Hepatocyte (in vitro differentiated cells): ENCODE results near the gene CLMP.

ENCODE experiments used
- EZH2 ChIP-seq: fragments of 200-600 bp; sonication (generic); IDR thresholded peaks from 2 replicates; pipeline ENCODE4 v1.6.1; 2016; ENCODE audit warnings: antibody characterized with exemption, mild to moderate bottlenecking, borderline replicate concordance
- EZH2phosphoT487 ChIP-seq: fragments of 200-600 bp; sonication (generic); IDR thresholded peaks from one replicate; pipeline ENCODE4 v1.6.1; 2018; ENCODE audit warnings: antibody characterized with exemption, mild to moderate bottlenecking, low read depth, moderate library complexity; ENCODE audit not compliant: unreplicated experiment, severe bottlenecking
- TF ChIP-seq, protein P1 (sequence below): fragments of 200-600 bp; sonication (generic); IDR thresholded peaks from 2 replicates; pipeline ENCODE4 v1.5.1; 2016; ENCODE audit warnings: antibody characterized with exemption, mild to moderate bottlenecking; ENCODE audit not compliant: poor library complexity

DNA sequence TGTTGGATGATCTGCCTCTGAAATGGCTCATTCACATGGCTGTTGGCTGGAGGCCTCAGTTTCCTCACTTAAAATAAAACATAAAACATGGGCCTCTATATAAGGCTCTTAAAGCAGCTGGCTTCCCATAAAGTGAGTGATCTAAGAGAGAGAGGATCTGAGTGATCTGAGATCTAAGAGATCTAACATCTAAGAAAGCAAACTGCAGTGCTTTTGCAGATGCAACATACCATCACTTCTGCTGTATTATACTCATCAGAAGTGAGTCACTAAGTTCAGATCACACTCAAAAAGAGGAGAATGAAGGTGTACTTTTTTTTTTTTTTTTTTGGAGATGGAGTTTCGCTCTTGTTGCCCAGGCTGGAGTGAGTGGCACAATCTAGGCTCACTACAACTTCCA, 115.0 kb downstream of the CLMP start:
- TF ChIP-seq, protein P1, sequence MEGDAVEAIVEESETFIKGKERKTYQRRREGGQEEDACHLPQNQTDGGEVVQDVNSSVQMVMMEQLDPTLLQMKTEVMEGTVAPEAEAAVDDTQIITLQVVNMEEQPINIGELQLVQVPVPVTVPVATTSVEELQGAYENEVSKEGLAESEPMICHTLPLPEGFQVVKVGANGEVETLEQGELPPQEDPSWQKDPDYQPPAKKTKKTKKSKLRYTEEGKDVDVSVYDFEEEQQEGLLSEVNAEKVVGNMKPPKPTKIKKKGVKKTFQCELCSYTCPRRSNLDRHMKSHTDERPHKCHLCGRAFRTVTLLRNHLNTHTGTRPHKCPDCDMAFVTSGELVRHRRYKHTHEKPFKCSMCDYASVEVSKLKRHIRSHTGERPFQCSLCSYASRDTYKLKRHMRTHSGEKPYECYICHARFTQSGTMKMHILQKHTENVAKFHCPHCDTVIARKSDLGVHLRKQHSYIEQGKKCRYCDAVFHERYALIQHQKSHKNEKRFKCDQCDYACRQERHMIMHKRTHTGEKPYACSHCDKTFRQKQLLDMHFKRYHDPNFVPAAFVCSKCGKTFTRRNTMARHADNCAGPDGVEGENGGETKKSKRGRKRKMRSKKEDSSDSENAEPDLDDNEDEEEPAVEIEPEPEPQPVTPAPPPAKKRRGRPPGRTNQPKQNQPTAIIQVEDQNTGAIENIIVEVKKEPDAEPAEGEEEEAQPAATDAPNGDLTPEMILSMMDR, result no peak
- TF ChIP-seq EZH2 (no peak), EZH2phosphoT487 (no peak)
